HG03097 (cell line): ENCODE measurements around the gene KLHL17.
A peak's percentile ranks its signal among the peaks of the same experiment; 100 is the strongest.
"Not testable (repeated sequence)": the region's sequence is repeated elsewhere in the genome, so short reads cannot be mapped to it uniquely, and the experiment has no call there.

ENCODE experiments used
- ATAC-seq: cut with Tn5 transposase; IDR thresholded peaks from one replicate; pipeline ENCODE4 v1.9.1; 2021; ENCODE audit not compliant: unreplicated experiment, low FRiP score

Gene KLHL17

GRCh38 chr1:966135-966703 lies 5.8 kb downstream of the KLHL17 start, which contains the start of gene PLEKHN1:
TSS of gene PLEKHN1 (plus strand) at chr1:966482. CDS start at chr1:966532, 50 bp downstream.
- peak; percentile 4 for ATAC-seq

GRCh38 chr1:966704-967300 lies 6.4 kb downstream of the KLHL17 start:
- ATAC-seq = peak; percentile 42

DNA sequence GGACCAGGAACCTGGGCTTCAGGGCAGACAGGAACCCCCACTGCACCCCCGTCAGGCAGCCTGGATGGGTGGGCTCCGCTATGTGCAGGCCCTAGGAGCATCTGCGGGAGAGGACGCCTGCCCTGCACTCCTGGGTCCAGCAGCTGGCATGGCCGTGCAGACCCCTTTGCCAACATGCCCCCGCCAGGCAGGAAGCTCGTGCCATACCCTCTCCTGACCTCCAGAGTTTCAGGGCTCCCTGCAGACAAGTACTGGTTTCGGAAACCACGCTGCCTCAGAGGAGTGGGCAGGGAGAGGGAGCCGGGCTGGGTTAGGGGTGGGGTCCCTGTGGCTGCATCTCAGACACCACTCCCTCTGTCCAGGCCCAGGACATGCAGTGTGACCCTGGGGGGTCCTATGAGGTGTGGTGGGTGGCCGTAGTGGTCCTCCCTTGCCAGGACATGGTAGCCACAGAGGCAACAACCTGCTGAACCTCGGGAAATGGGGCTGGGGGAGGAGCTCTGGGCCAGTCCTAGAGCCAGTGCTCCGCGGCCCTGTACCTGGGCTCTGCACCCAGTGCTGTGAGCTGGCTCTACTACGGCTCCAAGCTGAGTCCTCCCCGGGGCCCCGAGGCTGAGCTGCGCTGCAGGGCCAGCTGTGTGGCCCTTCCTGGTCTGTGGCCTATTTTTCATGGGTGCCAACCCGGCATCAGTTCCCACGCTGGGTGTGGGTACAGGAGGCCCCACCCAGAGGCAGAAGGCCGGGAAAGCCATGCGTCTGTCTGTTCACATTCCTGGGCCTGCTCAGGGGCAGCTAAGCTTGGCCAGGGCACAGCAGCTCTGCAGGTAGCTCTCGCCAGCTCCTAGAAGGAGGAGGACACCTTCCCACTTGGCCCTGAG lies 7.3 kb downstream of the KLHL17 start:
- no peak for ATAC-seq

DNA sequence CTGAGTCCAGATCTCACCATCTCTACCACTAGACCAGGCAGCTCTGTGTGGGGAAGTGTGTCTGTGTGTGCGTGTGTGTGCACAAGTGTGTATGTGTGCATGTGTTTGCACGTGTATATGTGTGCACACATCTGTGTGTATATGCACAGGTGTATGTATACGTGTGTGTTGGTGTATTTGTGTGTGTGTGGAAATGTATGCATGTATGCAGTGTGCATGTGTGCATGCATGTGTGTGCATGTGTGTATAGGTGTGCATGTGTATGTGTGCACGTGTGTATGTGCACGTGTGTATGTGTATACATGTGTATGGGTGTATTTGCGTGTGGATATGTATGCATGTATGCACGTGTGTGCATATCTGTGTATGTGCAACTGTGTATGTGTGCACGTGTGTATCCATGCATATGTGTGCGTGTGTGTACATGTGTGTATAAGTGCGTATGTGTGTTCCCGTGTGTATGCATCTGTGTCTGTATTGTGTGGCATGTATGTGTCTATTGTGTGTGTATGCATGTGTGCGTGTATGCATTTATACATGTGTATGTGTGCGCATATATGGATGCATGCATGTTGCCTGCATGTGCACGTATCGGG lies 9.0 kb downstream of the KLHL17 start:
- ATAC-seq = no peak

DNA sequence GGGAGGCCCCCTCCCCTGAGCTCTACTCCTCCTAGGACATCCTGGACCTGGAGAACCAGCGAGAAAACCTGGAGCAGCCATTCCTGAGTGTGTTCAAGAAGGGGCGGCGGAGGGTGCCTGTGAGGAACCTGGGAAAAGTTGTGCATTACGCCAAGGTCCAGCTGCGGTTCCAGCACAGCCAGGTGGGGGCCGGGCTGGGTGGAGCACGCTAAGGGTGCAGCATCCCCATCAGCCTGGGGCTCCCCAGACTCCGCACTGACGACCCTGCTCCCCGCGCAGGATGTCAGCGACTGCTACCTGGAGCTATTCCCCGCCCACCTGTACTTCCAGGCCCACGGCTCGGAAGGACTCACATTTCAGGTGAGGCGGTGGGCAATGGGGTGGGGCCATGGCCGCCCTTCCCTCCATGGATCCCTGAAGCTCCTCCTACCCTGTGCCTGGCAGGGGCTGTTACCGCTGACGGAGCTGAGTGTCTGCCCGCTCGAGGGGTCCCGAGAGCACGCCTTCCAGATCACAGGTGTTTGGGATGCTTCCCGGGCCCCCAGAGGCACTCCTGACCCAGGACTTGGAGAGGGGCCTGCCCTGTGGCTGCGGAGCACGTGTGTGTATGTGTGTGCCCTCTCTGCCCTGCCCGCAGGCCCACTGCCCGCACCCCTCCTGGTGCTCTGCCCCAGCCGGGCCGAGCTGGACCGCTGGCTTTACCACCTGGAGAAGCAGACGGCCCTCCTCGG lies 10.0 kb downstream of the KLHL17 start:
- ATAC-seq = no peak

GRCh38 chr1:970973-971730 lies 10.8 kb downstream of the KLHL17 start:
- ATAC-seq = no peak

DNA sequence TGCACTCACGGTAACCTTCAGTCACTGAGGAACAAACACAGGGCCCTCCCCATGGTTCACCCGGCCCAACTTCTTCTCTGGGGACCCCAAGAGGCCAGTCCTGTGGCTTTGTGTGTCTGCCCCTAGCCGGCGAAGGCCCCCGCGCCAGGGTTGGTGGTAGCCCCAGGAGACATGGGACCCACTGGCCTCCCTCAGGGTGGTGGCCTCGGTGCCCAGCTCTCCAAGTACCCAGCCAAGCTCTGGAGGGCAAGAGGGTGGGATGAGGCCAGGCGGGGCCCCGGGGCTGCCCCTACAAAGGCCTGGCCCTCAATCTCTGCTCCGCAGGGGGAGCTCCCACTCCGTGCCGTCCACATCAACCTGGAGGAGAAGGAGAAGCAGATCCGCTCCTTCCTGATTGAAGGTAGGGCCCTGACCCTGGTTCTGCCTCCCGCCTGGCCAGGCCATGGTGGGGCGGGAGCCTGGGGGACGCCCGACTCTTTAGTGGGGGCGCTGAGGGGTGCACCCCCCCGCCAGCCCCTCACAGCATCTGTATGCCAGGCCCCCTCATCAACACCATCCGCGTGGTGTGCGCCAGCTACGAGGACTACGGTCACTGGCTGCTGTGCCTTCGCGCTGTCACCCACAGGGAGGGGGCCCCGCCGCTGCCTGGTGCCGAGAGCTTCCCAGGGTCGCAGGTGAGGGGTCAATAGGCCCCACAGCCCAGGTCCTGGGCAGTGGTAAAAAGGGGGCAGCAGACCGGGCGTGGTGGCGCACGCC lies 11.5 kb downstream of the KLHL17 start:
- ATAC-seq = no peak

DNA sequence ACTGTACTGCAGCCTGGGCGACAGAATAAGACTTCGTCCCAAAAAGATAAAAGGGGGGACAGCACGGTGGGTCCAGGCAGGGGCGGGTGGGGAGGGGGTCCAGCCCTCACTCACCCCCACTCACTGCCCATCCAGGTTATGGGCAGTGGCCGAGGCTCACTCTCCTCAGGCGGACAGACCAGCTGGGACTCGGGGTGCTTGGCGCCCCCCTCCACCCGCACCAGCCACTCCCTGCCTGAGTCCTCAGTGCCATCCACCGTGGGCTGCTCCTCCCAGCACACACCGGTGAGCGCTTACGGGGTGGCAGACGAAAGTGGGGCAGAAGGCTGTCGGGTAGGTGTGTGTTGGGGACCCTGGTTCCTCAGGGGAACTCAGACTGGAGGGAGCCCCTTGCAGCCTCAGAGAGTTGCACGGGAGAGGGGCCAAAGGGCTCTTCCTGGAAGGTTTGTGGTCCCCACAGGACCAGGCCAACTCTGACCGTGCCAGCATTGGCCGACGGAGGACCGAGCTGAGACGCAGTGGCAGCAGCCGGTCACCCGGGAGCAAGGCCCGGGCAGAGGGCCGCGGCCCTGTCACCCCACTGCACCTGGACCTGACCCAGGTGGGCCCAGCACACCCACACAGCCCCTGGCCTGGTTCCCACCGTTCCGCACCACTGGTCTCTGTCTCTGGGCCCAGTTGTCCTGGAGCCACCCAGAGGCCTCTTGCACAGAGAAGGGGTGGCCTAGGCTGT lies 12.5 kb downstream of the KLHL17 start:
- no peak for ATAC-seq

GRCh38 chr1:973459-974292 lies 13.3 kb downstream of the KLHL17 start:
- ATAC-seq = no peak

DNA sequence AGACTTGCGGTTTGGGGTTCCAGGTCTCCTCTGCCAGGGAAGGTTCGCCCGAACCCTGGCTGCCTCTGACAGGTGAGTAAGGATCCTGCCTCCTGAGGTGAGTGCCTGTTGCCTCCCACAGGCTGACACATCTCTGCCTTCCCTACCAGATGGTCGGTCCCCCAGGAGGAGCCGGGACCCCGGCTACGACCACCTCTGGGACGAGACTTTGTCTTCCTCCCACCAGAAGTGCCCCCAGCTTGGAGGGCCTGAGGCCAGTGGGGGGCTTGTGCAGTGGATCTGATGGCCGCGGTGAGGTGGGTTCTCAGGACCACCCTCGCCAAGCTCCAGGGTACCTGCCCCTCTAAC lies 13.9 kb downstream of the KLHL17 start:
- ATAC-seq = no peak

DNA sequence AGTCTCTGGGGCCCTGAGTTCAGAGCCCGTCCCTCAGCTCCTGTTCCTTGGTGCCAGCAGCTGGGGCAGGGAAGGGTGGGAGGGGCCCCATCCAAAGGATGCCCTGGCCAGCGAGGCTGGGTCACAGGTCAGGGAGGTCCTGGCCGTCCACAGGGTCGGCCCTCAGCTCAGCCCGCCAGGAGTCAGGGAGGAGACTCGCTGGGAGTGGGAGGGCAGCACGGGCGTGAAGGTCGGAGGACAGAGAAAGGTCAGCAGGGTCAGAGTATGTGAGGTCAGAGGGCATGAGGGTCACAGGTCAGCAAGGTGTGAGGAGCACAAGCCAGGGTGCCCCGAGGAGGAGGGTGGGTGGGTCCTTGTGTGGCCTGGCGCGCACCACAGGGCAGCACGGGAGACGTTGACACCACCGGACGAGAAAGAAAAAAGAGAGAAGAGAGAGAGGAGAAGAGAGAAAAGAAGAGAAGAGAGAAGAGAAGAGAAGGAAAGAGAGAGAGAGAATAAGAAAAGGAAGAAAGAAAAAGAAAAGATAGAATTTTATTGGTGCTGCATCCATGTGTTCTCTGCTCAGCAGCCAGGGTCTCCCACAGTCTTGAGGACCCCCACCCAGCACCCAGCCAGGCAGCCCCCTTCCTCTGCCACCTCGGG lies 14.4 kb downstream of the KLHL17 start:
- ATAC-seq = no peak

DNA sequence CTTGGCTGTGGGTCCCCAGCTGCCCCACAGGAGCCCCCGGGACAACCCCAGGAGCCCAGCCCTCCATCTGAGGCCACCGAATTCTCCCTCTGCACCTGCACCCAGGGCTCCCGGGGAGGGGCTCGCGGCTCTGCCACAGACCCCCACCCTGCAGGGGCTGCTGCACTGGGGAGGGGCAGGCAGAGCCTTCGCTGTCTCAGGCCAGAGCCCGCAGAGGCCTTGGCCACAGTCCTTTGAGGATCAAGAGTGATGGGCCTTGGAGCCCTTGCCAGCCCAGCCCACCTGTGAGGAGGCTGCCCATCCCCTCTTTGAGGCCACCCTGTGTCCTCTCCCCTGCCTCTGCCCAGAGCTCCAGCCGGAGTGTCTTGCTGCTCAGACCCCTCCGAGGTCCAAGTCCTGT lies 15.0 kb downstream of the KLHL17 start:
- no peak for ATAC-seq

DNA sequence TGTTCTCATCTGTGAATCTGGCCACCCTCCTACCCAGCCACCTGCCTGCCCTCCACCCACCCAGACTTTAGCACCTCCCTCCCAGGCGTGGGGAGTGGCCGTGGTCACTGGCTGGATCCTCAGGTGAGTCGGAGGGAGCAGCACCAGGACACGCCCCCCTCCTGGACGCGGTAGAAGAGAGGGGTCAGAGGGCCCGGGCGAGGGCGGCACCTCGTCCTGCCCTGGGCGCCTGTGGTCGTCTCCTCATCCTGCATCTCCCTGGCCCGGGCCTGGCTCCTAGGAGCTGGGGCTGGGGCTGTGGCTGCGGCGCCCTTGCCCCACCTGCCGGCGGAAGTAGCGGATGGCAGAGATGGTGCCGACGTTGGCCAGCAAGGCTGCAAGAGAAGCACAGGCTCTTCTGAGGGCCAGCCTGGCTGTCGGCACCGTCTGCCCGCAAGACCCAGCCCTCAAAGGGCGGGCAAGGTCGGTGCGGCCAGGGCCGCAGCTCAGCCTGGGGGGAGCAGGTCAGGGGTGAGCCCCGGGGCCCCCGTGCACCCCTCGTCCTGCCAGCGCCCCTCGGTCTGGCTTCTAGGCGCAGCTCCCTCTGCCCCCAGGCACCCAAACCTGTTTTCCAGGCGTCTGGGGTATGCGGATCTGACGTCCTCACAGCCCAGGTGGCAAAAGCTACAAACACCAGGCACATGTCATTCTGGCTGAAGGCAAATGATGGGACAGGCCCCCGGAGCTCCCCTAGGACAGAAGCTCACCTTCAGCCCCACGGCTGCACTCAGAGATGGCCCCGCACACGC lies 15.7 kb downstream of the KLHL17 start:
- ATAC-seq = peak; percentile 56

- not testable (repeated sequence) for ATAC-seq
Measured at GRCh38 chr1:976791-977190, 16.4 kb downstream of the KLHL17 start.

DNA sequence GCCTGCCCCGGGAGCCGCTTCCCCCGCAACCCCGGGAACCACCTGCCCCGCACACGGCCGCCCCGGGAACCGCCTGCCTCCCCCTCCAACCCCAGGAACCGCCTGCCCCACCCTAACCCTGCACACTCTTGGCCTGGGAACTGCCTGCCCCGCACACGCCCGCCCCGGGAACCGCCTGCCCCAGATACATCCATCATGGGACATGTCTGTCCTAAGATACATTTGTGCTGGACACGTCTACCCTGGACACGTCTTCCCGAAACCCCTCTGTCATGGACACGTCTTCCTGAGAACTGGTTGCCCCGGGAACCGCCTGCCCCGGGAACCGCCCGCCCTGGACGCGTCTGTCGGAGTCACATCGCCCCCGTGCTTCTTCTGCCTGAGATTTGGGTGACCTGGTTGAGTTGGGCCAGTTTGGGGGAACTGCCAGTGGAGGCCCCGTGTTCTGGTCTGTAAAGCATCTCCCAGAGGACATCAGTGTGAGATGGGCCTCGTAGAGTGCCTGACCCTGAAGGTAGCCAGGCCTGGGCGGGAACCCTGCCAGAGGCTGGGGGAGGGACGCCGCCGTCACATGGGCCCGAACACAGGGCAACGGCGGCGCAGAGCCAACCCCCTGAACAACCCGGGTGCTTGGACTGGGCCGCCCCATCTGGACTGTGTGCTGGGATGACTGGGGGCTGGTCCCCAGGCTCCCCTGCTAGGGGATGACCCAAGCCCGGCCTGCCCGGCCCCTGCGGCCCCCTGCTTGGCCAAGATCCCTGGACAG lies 17.9 kb downstream of the KLHL17 start:
- ATAC-seq = no peak
